ENCODE measurements around the gene CD101. TPM values are rescaled to one million over a fixed set of nuclear protein-coding genes. Genes with fewer than 3 reads are reported as not detected.

CD101 gene
- total RNA-seq, 4 donors from 2014 or later = 0.35 to 5.3 (median 0.84) TPM

- Histone ChIP-seq H3K27me3 (no peaks in the 10 kb centered on the region), H3K27ac (no peak overlapping the region), H3K36me3 (peaks cover 0 to 1% of the 10 kb centered on the region in 2 donors), H3K4me3 (no peak overlapping the region), H3K4me1 (no peaks in the 10 kb centered on the region), H3K9me3 (no peaks in the 10 kb centered on the region)
- WGBS, 2 donors (ENCODE audit: low coverage in 1 of 2) = 82 to 100% methylated on average over 1 of the region's 1 CpG
- no peak for ATAC-seq
- TF ChIP-seq CTCF (IDR thresholded peaks at IDR 0.05) (no peak), EP300 (IDR thresholded peaks at IDR 0.05) (no peak), POLR2A (IDR thresholded peaks at IDR 0.05) (no peak), POLR2AphosphoS5 (IDR thresholded peaks at IDR 0.05) (no peak)
Observed at GRCh38 chr1:116997066-116997465, 4.5 kb upstream of the CD101 start.

DNA sequence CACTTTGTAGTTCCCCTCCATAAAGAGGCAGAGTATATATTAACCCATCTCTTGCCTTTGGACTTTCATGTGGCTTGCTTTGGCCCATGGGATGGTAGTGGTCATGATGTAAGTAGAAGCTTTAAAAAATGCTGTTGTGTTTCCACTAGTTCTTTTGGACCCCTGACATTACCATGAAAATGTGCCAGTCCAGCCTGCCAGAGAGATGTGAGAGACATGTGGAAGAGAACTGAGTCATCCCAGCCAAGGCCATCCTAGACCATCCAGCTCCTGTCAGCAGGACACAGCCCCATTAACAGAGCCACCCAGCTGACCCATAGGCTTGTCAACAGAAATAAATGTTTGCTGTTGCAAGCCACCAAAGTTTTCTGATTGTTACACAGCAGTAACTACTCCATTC, 3.9 kb upstream of the CD101 start:
- Histone ChIP-seq H3K27ac (no peak overlapping the region), H3K4me3 (no peak overlapping the region), H3K36me3 (no peaks in the 10 kb centered on the region), H3K9me3 (no peaks in the 10 kb centered on the region), H3K4me1 (no peaks in the 10 kb centered on the region), H3K27me3 (no peaks in the 10 kb centered on the region)
- no peak for TF ChIP-seq POLR2A (IDR thresholded peaks at IDR 0.05)
- no peak for TF ChIP-seq CTCF (IDR thresholded peaks at IDR 0.05)
- no peak for TF ChIP-seq EP300 (IDR thresholded peaks at IDR 0.05)
- TF ChIP-seq POLR2AphosphoS5 (IDR thresholded peaks at IDR 0.05) = no peak
- ATAC-seq = no peak

- H3K4me1 ChIP-seq = no peaks in the 10 kb centered on the region
- H3K9me3 ChIP-seq = no peaks in the 10 kb centered on the region
- TF ChIP-seq EP300 (IDR thresholded peaks at IDR 0.05) (no peak), CTCF (IDR thresholded peaks at IDR 0.05) (no peak)
- H3K36me3 ChIP-seq = no peaks in the 10 kb centered on the region
- ATAC-seq = no peak
- no peak overlapping the region for H3K4me3 ChIP-seq
- H3K27me3 ChIP-seq = no peaks in the 10 kb centered on the region
- H3K27ac ChIP-seq = no peak overlapping the region
- WGBS, 2 donors (ENCODE audit: low coverage in 1 of 2) = 85 to 90% methylated on average over 2 to 3 of the region's 3 CpGs
Observed at GRCh38 chr1:116999596-116999995, 2.0 kb upstream of the CD101 start.

DNA sequence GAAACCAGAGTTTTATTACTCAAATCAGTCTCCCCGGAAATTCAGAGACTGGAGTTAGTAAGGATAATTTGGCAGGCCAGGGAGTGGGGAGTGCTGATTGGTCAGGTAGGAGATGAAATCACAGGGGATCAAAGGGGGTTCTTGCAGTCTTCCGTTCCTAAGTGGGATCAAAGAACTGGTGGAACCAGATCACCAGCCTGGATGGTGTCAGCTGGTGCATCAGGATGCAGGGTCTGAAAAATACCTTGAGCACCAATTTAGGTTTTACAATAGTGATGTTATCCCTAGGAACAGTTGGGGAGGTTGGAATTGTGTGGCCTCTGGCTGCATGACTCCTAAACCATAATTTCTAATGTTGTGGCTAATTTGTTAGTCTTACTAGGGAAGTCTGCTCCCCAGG, 1.4 kb upstream of the CD101 start:
- H3K27ac ChIP-seq = no peak overlapping the region
- H3K36me3 ChIP-seq = no peaks in the 10 kb centered on the region
- H3K4me1 ChIP-seq = no peaks in the 10 kb centered on the region
- WGBS, 2 donors (ENCODE audit: low coverage in 1 of 2) = 80 to 81% methylated on average over 1 to 2 of the region's 2 CpGs
- H3K27me3 ChIP-seq = no peaks in the 10 kb centered on the region
- no peak for TF ChIP-seq CTCF (IDR thresholded peaks at IDR 0.05)
- TF ChIP-seq POLR2AphosphoS5 (IDR thresholded peaks at IDR 0.05) = no peak
- no peak for TF ChIP-seq EP300 (IDR thresholded peaks at IDR 0.05)
- no peak for TF ChIP-seq POLR2A (IDR thresholded peaks at IDR 0.05)
- ATAC-seq = no peak
- H3K9me3 ChIP-seq = no peaks in the 10 kb centered on the region
- H3K4me3 ChIP-seq = no peak overlapping the region

GRCh38 chr1:117003223-117003875, 1.8 kb downstream of the CD101 start:
- Histone ChIP-seq H3K9me3 (no peaks in the 10 kb centered on the region), H3K27me3 (no peaks in the 10 kb centered on the region), H3K4me3 (no peak overlapping the region), H3K27ac (no peak overlapping the region), H3K36me3 (no peaks in the 10 kb centered on the region), H3K4me1 (no peaks in the 10 kb centered on the region)
- TF ChIP-seq CTCF (IDR thresholded peaks at IDR 0.05) = no peak
- no peak for TF ChIP-seq POLR2AphosphoS5 (IDR thresholded peaks at IDR 0.05)
- no peak for TF ChIP-seq EP300 (IDR thresholded peaks at IDR 0.05)
- no peak for TF ChIP-seq POLR2A (IDR thresholded peaks at IDR 0.05)
- 87 to 92% methylated on average over 2 of the region's 2 CpGs for WGBS, 2 donors (ENCODE audit: low coverage in 1 of 2)
- ATAC-seq = peak; percentile 25
